ENCODE measurements around the gene RABL6.
"Not testable (repeated sequence)": the region's sequence is repeated elsewhere in the genome, so short reads cannot be mapped to it uniquely, and the experiment has no call there.

Gene RABL6

DNA sequence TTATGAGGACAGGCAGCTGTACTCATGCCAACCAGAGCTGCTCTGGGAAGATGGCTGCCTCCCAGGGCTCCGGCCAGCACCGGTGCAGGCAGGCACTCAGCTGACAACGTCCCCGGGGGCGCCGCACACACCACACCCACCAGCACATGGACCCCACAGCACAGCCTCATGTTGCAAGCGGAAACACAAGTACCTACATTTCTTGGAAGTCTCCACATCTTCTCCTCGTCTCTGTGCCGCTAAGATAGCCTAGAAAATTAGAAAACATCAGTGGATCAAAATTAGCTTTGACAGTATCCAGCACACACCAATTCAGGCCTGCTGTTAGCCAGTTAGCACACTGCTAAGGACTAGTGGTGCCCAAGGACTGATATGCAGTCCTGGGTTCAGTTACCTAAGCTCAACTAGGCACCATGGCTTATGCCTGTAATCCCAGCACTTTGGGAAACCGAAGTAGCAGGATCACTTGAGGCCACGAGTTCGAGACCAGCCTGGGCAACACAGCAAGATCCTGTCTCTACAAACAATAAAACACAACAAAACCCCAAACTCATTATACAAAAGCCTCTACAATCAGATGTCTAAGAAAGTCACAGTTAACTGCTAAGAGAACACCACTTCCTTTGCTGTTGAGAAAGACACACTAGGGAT, 56.0 kb downstream of the RABL6 start:
- ChIA-PET POLR2A (ENCODE audit: low non-redundant PET) (no interaction called here), CTCF (no interaction called here)
- TF ChIP-seq, protein P1, sequence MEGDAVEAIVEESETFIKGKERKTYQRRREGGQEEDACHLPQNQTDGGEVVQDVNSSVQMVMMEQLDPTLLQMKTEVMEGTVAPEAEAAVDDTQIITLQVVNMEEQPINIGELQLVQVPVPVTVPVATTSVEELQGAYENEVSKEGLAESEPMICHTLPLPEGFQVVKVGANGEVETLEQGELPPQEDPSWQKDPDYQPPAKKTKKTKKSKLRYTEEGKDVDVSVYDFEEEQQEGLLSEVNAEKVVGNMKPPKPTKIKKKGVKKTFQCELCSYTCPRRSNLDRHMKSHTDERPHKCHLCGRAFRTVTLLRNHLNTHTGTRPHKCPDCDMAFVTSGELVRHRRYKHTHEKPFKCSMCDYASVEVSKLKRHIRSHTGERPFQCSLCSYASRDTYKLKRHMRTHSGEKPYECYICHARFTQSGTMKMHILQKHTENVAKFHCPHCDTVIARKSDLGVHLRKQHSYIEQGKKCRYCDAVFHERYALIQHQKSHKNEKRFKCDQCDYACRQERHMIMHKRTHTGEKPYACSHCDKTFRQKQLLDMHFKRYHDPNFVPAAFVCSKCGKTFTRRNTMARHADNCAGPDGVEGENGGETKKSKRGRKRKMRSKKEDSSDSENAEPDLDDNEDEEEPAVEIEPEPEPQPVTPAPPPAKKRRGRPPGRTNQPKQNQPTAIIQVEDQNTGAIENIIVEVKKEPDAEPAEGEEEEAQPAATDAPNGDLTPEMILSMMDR (conservative IDR thresholded peaks at IDR 0.05; ENCODE audit: low read depth) = no peak
- DNase-seq (ENCODE audit: low spot score) = no peak
- H3K27ac ChIP-seq = peak overlapping the region; percentile 98

DNA sequence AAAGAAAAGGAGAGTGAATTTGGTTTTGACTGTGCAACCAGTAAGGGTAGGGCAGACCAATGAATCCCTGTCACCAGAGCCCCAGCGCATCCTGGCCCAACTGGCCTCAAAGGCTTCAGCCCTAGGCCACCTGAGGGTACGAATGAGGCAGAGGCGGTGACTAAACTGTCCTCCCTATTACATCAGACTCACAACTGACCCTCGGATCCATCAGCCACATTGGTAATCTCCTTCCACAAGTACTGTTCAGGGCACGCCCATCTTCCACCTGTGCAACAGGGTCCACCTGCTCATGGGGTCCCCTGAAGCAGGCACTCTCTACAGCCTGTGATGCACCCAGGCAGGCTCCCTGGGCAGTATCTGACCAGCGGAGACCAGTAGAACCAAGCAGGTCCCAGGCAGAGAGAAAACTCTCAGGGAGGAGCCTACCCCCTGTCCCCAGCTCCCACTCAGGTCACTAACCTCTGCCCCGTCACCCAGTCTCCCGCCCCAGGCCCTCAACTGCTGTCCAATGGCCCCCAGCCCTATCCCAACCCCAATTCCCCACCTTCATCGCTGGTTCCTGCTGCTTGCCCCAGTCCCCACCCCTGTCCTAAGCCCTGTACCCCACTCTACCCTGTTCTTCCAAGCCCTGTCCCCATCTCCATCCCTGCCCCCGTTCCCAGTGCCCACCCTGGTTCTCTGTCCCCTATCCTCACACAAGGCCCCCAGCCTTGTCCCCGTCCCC, 57.5 kb downstream of the RABL6 start:
- CTCF ChIA-PET = no interaction called here
- no peak for DNase-seq (ENCODE audit: low spot score)
- H3K27ac ChIP-seq = peak overlapping the region; percentile 74
- POLR2A ChIA-PET (ENCODE audit: low non-redundant PET) = interaction anchor here (0.6 kb wide), 1 partner anchor 84 kb away, joined by 8 read pairs; no protein-coding TSS in a partner anchor
- TF ChIP-seq, protein P1 (conservative IDR thresholded peaks at IDR 0.05; ENCODE audit: low read depth) = no peak

DNA sequence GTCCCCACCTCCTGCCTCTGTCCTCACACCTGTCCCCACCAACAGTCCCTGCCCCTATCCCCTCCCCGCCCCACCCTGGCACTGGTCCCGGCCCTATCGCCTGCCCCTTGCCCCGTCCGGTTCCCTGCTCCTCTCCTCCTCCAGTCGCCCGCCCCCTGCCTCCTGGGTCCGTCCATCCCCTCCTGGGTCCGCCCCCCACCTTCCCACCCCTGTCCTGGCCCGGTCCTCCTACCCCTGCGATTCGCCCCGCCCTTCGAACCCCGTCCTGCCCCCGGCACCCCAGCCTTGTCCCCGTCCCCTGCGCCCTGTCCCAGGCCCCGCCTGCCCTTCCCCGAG, 58.0 kb downstream of the RABL6 start:
- DNase-seq (ENCODE audit: low spot score) = no peak
- H3K27ac ChIP-seq = peak overlapping the region; percentile 74
- ChIA-PET CTCF (interaction anchor here (0.9 to 1.0 kb wide), 2 partner anchors 17 to 21 kb away, joined by 3 read pairs; no protein-coding TSS in a partner anchor), POLR2A (ENCODE audit: low non-redundant PET) (interaction anchor here (1.0 kb wide), 1 partner anchor 16 kb away, joined by 4 read pairs; no protein-coding TSS in a partner anchor)
- TF ChIP-seq, protein P1 (conservative IDR thresholded peaks at IDR 0.05; ENCODE audit: low read depth) = no peak

DNA sequence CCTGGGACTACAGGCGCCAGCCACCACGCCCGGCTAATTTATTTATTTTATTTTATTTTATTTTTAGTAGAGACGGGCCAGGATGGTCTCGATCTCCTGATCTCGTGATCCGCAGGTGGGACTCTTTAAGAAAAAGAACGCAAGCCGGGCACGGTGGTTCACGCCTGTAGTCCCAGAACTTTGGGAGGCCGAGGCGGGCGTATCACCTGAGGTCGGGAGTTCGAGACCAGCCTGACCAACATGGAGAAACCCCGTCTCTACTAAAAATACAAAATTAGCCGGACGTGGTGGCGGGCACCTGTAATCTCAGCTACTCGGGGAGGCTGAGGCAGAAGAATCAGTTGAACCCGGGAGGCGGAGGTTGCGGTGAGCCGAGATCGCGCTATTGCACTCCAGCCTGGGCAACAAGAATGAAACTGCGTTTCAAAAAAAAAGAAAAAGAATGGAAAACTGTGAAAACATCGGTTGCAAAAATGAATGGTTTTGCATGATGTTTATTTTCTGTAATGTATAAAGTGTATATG, 59.2 kb downstream of the RABL6 start:
- POLR2A ChIA-PET (ENCODE audit: low non-redundant PET) = interaction anchor here (0.7 kb wide), 1 partner anchor 22 kb away, joined by 3 read pairs; no protein-coding TSS in a partner anchor
- DNase-seq (ENCODE audit: low spot score); CTCF ChIA-PET: not testable (repeated sequence)
- H3K27ac ChIP-seq = peak overlapping the region; percentile 74

DNA sequence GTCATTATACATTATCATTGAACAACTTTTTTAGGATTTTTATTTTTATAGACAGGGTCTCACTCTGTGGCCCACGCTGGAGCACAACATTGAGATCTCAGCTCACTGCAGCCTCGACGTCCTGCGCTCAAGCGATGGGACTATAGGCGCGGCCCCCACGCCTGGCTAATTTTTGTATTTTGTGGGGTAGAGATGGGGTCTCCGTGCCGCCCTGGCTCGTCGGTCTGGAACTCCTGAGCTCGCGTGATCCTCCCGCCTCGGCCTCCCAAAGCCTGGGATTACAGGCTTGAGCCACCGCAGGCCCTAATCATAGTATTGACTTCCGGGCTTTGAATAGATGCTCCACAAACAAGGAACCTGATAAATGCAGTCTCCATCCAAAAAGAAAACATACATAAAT, 59.7 kb downstream of the RABL6 start:
- TF ChIP-seq, protein P1 (conservative IDR thresholded peaks at IDR 0.05; ENCODE audit: low read depth) = no peak
- ChIA-PET POLR2A (ENCODE audit: low non-redundant PET) (interaction anchor here (0.7 kb wide), 1 partner anchor 21 kb away, joined by 3 read pairs; no protein-coding TSS in a partner anchor), CTCF (no interaction called here)
- H3K27ac ChIP-seq = 0 out of 2 replicates have a peak overlapping the region, but pooled peaks have one; percentile 36
- DNase-seq (ENCODE audit: low spot score) = no peak

DNA sequence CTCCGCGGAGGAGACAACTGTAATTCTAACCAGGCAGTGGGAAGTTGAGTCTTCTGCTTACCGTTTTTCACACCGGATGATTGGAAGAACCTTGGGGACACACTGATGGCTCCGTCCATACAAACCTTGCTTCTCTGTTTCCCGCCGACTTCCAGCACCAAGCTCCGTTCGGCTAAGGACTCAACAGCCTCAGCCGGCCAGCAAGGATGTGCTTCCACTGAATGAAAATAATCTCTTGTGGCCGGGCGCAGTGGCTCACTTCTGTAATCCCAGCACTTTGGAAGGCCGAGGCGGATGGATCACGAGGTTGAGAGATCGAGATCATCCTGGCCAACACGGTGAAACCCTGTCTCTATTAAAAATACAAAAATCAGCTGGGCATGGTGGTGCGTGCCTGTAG, 60.2 kb downstream of the RABL6 start:
- CTCF ChIA-PET = interaction anchor here (0.6 kb wide), 1 partner anchor 28 kb away, joined by 3 read pairs; no protein-coding TSS in a partner anchor
- POLR2A ChIA-PET (ENCODE audit: low non-redundant PET) = no interaction called here
- TF ChIP-seq, protein P1 (conservative IDR thresholded peaks at IDR 0.05; ENCODE audit: low read depth) = no peak
- H3K27ac ChIP-seq = 0 out of 2 replicates have a peak overlapping the region, but pooled peaks have one; percentile 36
- no peak for DNase-seq (ENCODE audit: low spot score)

Data from RWPE1 (cell line).